WTC11 (cell line): Measurements from ENCODE around the gene SPAG9.

Source experiments
- ETV6 ChIP-seq: sonication (generic); formaldehyde crosslinking; IDR thresholded peaks from 2 replicates; pipeline ENCODE4 v1.8.1; 2022; ENCODE audit warnings: mild to moderate bottlenecking, missing genetic modification reagents
- SP1 ChIP-seq: sonication (generic); formaldehyde crosslinking; conservative IDR thresholded peaks from 2 replicates; pipeline ENCODE4 v1.8.1; 2022; ENCODE audit warnings: missing genetic modification reagents
- TEAD4 ChIP-seq: sonication (generic); formaldehyde crosslinking; IDR thresholded peaks from 2 replicates; pipeline ENCODE4 v1.8.0; 2022; ENCODE audit warnings: mild to moderate bottlenecking, missing genetic modification reagents
- ZNF138 ChIP-seq: sonication (generic); formaldehyde crosslinking; conservative IDR thresholded peaks from 2 replicates; pipeline ENCODE4 v1.8.1; 2022; ENCODE audit warnings: mild to moderate bottlenecking, moderate library complexity, missing genetic modification reagents
- ZNF263 ChIP-seq: sonication (generic); formaldehyde crosslinking; IDR thresholded peaks from 2 replicates; pipeline ENCODE4 v1.8.1; 2022; ENCODE audit warnings: low read depth, mild to moderate bottlenecking, moderate library complexity, missing genetic modification reagents
- TF ChIP-seq, protein P1 (sequence below): fragments of 200-600 bp; IDR thresholded peaks from 2 replicates; pipeline ENCODE4 v1.8.0; 2022; ENCODE audit warnings: antibody characterized with exemption
- TF ChIP-seq, protein P2 (sequence below): sonication (generic); formaldehyde crosslinking; IDR thresholded peaks from 2 replicates; pipeline ENCODE4 v1.8.0; 2022; ENCODE audit warnings: mild to moderate bottlenecking, missing genetic modification reagents
- TF ChIP-seq, protein P3 (sequence below): sonication (generic); formaldehyde crosslinking; IDR thresholded peaks from 2 replicates; pipeline ENCODE4 v1.8.1; 2023; ENCODE audit warnings: mild to moderate bottlenecking, moderate library complexity, missing genetic modification reagents
- TF ChIP-seq, protein P4 (sequence below): fragments of 250-450 bp; sonication (Bioruptor Pico); conservative IDR thresholded peaks from 2 replicates; pipeline ENCODE4 v1.9.0; 2021; ENCODE audit warnings: mild to moderate bottlenecking
- TF ChIP-seq, protein P5 (sequence below): sonication (generic); formaldehyde crosslinking; IDR thresholded peaks from 2 replicates; pipeline ENCODE4 v1.8.1; 2022; ENCODE audit warnings: mild to moderate bottlenecking, moderate library complexity, missing genetic modification reagents
- TF ChIP-seq, protein P6 (sequence below): sonication (generic); formaldehyde crosslinking; IDR thresholded peaks from 2 replicates; pipeline ENCODE4 v1.8.0; 2023; ENCODE audit warnings: missing genetic modification reagents

DNA sequence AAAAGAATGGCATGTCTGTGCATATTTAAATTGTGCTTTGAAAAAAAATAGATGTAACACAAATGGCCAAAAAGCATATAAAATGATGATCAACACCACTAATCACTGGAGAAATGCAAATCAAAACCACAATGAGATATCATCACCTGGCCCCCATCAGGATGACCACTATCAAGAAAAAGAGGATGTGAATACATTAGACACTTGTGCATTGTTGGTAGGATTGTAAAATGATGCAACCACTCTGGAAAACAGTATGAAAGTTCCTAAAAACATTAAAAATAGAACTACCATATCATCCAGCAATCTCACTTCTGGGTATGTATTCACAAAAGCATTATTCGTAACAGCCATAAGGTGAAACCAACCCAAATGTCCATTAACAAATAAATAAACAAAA, 91.5 kb downstream of the SPAG9 start:
- no peak for TF ChIP-seq ZNF138 (CRISPR knock-in tag)
- TF ChIP-seq, protein P1, sequence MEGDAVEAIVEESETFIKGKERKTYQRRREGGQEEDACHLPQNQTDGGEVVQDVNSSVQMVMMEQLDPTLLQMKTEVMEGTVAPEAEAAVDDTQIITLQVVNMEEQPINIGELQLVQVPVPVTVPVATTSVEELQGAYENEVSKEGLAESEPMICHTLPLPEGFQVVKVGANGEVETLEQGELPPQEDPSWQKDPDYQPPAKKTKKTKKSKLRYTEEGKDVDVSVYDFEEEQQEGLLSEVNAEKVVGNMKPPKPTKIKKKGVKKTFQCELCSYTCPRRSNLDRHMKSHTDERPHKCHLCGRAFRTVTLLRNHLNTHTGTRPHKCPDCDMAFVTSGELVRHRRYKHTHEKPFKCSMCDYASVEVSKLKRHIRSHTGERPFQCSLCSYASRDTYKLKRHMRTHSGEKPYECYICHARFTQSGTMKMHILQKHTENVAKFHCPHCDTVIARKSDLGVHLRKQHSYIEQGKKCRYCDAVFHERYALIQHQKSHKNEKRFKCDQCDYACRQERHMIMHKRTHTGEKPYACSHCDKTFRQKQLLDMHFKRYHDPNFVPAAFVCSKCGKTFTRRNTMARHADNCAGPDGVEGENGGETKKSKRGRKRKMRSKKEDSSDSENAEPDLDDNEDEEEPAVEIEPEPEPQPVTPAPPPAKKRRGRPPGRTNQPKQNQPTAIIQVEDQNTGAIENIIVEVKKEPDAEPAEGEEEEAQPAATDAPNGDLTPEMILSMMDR: no peak
- no peak for TF ChIP-seq SP1 (CRISPR knock-in tag)
- TF ChIP-seq, protein P2, sequence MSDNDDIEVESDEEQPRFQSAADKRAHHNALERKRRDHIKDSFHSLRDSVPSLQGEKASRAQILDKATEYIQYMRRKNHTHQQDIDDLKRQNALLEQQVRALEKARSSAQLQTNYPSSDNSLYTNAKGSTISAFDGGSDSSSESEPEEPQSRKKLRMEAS (CRISPR knock-in tag): no peak
- TF ChIP-seq, protein P3, sequence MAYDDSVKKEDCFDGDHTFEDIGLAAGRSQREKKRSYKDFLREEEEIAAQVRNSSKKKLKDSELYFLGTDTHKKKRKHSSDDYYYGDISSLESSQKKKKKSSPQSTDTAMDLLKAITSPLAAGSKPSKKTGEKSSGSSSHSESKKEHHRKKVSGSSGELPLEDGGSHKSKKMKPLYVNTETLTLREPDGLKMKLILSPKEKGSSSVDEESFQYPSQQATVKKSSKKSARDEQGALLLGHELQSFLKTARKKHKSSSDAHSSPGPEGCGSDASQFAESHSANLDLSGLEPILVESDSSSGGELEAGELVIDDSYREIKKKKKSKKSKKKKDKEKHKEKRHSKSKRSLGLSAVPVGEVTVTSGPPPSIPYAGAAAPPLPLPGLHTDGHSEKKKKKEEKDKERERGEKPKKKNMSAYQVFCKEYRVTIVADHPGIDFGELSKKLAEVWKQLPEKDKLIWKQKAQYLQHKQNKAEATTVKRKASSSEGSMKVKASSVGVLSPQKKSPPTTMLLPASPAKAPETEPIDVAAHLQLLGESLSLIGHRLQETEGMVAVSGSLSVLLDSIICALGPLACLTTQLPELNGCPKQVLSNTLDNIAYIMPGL (CRISPR knock-in tag): no peak
- TF ChIP-seq, protein P4, sequence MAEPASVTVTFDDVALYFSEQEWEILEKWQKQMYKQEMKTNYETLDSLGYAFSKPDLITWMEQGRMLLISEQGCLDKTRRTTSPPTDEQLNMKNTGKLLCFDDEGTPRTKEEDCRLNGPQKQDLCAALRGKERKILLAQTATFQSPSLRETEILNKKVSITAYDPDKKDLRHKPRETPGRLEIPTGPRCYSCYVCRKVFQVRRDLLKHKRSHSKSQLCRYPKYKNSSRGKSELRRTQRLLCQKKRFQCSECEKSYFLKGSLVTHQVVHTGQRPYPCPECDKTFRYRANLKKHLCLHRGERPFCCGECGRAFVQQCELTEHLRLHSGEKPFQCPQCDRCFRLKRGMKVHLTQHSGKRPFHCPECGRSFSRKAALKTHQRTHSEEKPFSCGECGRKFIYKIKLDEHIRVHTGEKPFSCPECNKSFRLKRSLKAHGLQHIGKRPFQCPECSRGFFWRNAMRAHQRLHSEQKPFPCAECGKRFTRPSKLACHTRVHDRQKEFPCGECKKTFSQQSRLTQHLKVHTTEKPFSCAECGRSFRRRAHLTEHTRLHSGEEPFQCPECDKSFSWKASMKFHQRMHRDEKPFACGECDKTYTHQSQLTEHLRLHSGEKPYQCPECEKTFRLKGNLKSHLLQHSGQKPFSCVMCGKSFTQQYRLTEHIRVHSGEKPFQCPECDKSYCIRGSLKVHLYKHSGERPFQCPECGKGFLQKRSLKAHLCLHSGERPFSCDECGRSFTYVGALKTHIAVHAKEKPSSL (CRISPR knock-in tag): no peak
- no peak for TF ChIP-seq ETV6
- TF ChIP-seq TEAD4 (CRISPR knock-in tag): no peak
- no peak for TF ChIP-seq ZNF263
- TF ChIP-seq, protein P5, sequence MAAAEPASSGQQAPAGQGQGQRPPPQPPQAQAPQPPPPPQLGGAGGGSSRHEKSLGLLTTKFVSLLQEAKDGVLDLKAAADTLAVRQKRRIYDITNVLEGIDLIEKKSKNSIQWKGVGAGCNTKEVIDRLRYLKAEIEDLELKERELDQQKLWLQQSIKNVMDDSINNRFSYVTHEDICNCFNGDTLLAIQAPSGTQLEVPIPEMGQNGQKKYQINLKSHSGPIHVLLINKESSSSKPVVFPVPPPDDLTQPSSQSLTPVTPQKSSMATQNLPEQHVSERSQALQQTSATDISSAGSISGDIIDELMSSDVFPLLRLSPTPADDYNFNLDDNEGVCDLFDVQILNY (CRISPR knock-in tag): no peak
- TF ChIP-seq, protein P6, sequence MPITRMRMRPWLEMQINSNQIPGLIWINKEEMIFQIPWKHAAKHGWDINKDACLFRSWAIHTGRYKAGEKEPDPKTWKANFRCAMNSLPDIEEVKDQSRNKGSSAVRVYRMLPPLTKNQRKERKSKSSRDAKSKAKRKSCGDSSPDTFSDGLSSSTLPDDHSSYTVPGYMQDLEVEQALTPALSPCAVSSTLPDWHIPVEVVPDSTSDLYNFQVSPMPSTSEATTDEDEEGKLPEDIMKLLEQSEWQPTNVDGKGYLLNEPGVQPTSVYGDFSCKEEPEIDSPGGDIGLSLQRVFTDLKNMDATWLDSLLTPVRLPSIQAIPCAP (CRISPR knock-in tag): no peak
